H1 (cell line): ENCODE data around the gene LPP. TPM values are rescaled to one million over a fixed set of nuclear protein-coding genes. Genes with fewer than 3 reads are reported as not detected.

Source experiments
- CTCF ChIA-PET: fragments of 300-600 bp; sonication (Branson Sonifier 250); formaldehyde crosslinking; loops from one replicate; lab custom pipeline; 2021; ENCODE audit not compliant: partially characterized antibody; lab: Charles Lee
- POLR2A ChIA-PET: fragments of 300-600 bp; sonication (Branson Sonifier 250); formaldehyde crosslinking; loops from one replicate; lab custom pipeline; 2021; ENCODE audit warnings: inconsistent platforms; ENCODE audit not compliant: partially characterized antibody; lab: Charles Lee
- DNase-seq, 2 experiments: peaks; one replicate each; pipeline versions ENCODE4 v3.0.0 to v3.0.0-alpha.2; 2010 to 2022; ENCODE audit warnings: low spot score in 2 of 2, low read depth in 1 of 2, mixed read lengths in 1 of 2
- FAIRE-seq: peaks from 2 replicates; lab custom pipeline; 2011; peaks lifted over from hg19 to GRCh38; lab: Jason Lieb, UNC
- H2AFZ ChIP-seq: 2 replicates; pipeline ENCODE4 v1.8.1; 2012; ENCODE audit warnings: low read length, inconsistent platforms
- H2AK5ac ChIP-seq: 2 replicates; pipeline ENCODE4 v1.6.1; 2013; ENCODE audit warnings: low read depth, low read length
- H2BK120ac ChIP-seq: replicated peaks from 2 replicates; pipeline ENCODE3; 2013; ENCODE audit warnings: low read depth, low read length, inconsistent platforms
- H2BK12ac ChIP-seq: 2 replicates; pipeline ENCODE4 v1.6.1; 2013; ENCODE audit warnings: low read depth, low read length
- H2BK15ac ChIP-seq: 2 replicates; pipeline ENCODE4 v1.6.1; 2013; ENCODE audit warnings: low read length
- H2BK20ac ChIP-seq: 2 replicates; pipeline ENCODE4 v1.6.1; 2013; ENCODE audit warnings: low read length
- H2BK5ac ChIP-seq: 2 replicates; pipeline ENCODE4 v1.6.1; 2013; ENCODE audit warnings: low read depth, low read length
- H3K14ac ChIP-seq: 2 replicates; pipeline ENCODE4 v1.6.1; 2013; ENCODE audit warnings: inconsistent platforms; ENCODE audit not compliant: insufficient read length
- H3K18ac ChIP-seq: 2 replicates; pipeline ENCODE4 v1.6.1; 2013; ENCODE audit warnings: low read length; ENCODE audit errors: extremely low read depth
- H3K23ac ChIP-seq: 2 replicates; pipeline ENCODE4 v1.6.1; 2013; ENCODE audit warnings: inconsistent platforms; ENCODE audit not compliant: insufficient read length
- H3K23me2 ChIP-seq: 2 replicates; pipeline ENCODE4 v1.6.1; 2013; ENCODE audit warnings: low read depth, low read length
- H3K27ac ChIP-seq: 2 replicates; pipeline ENCODE4 v1.6.1; 2011; ENCODE audit warnings: low read depth, low read length, inconsistent platforms
- H3K27me3 ChIP-seq, 4 experiments: replicated peaks in 1 of 4; 1 replicate in 1 of 4; 2 replicates in 3 of 4; pipeline versions ENCODE4 v1.6.1 to v1.8.1; 2011 to 2013; ENCODE audit warnings: low read length in 3 of 4, mild to moderate bottlenecking in 3 of 4, inconsistent platforms in 2 of 4, mixed read lengths in 2 of 4, moderate library complexity in 1 of 4; ENCODE audit not compliant: control insufficient read depth in 3 of 4, insufficient read depth in 3 of 4; ENCODE audit errors: extremely low read depth in 1 of 4
- H3K36me3 ChIP-seq, 4 experiments: 2 replicates each; pipeline versions ENCODE4 v1.6.1 to v1.8.1; 2011 to 2013; ENCODE audit warnings: mild to moderate bottlenecking in 4 of 4, low read length in 3 of 4, moderate library complexity in 2 of 4, control low read depth in 1 of 4, inconsistent platforms in 1 of 4; ENCODE audit not compliant: insufficient read depth in 4 of 4, control insufficient read depth in 2 of 4
- H3K4ac ChIP-seq: replicated peaks from 2 replicates; pipeline ENCODE3; 2013; ENCODE audit warnings: low read length, low read depth, mixed read lengths, inconsistent platforms; ENCODE audit not compliant: insufficient read length
- H3K4me1 ChIP-seq, 4 experiments: replicated peaks in 1 of 4; 1 replicate in 1 of 4; 2 replicates in 3 of 4; pipeline versions ENCODE4 v1.6.1 to v1.8.1; 2011 to 2013; ENCODE audit warnings: low read length in 3 of 4, inconsistent platforms in 2 of 4, mixed read lengths in 1 of 4; ENCODE audit not compliant: insufficient read depth in 4 of 4, control insufficient read depth in 3 of 4
- H3K4me2 ChIP-seq, 2 experiments: 2 replicates each; pipeline versions ENCODE4 v1.6.1 to v1.8.1; 2011 to 2013; ENCODE audit warnings: low read depth in 2 of 2, low read length in 2 of 2, control low read depth in 1 of 2, inconsistent platforms in 1 of 2, mild to moderate bottlenecking in 1 of 2; ENCODE audit not compliant: insufficient read depth in 1 of 2
- H3K4me3 ChIP-seq, 4 experiments: fragments of 200-600, 300-600 bp in 1 of 4; sonication (generic), shearing (Covaris generic), sonication (Bioruptor Twin) in 1 of 4; 2 replicates each; pipeline versions ENCODE4 v1.5.1 to v1.8.1; 2011 to 2016; ENCODE audit warnings: low read length in 4 of 4, low read depth in 3 of 4, control low read depth in 2 of 4, inconsistent platforms in 2 of 4, mild to moderate bottlenecking in 2 of 4, mixed read lengths in 1 of 4, moderate library complexity in 1 of 4; ENCODE audit not compliant: insufficient read depth in 2 of 4; ENCODE audit errors: extremely low read depth in 1 of 4
- H3K56ac ChIP-seq: replicated peaks from 2 replicates; pipeline ENCODE3; 2013; ENCODE audit warnings: low read depth, mild to moderate bottlenecking, mixed read lengths, low read length, inconsistent platforms; ENCODE audit not compliant: insufficient read length
- H3K79me1 ChIP-seq: 2 replicates; pipeline ENCODE4 v1.6.1; 2013; ENCODE audit warnings: low read depth, low read length, control low read depth
- H3K79me2 ChIP-seq, 2 experiments: 2 replicates each; pipeline versions ENCODE4 v1.6.1 to v1.8.1; 2012 to 2013; ENCODE audit warnings: low read length in 2 of 2, mild to moderate bottlenecking in 2 of 2, inconsistent platforms in 1 of 2; ENCODE audit not compliant: insufficient read depth in 2 of 2, control insufficient read depth in 1 of 2
- H3K9ac ChIP-seq, 4 experiments: replicated peaks in 1 of 4; 1 replicate in 1 of 4; 2 replicates in 3 of 4; pipeline versions ENCODE4 v1.6.1 to v1.8.1; 2011 to 2013; ENCODE audit warnings: low read depth in 3 of 4, low read length in 3 of 4, control low read depth in 2 of 4, mild to moderate bottlenecking in 2 of 4, moderate library complexity in 2 of 4, inconsistent platforms in 1 of 4; ENCODE audit errors: extremely low read depth in 1 of 4
- H3K9me3 ChIP-seq, 2 experiments: 2 replicates each; pipeline versions ENCODE4 v1.6.1 to v1.8.1; 2012 to 2013; ENCODE audit warnings: mild to moderate bottlenecking in 2 of 2, moderate library complexity in 2 of 2, control low read depth in 1 of 2, inconsistent platforms in 1 of 2, low read depth in 1 of 2, low read length in 1 of 2, mixed read lengths in 1 of 2; ENCODE audit not compliant: insufficient read depth in 2 of 2
- H4K20me1 ChIP-seq, 2 experiments: replicated peaks in 1 of 2; 2 replicates each; pipeline versions ENCODE3 to v1.8.1; 2011 to 2013; ENCODE audit warnings: inconsistent platforms in 2 of 2, low read length in 2 of 2, mild to moderate bottlenecking in 1 of 2; ENCODE audit not compliant: insufficient read depth in 2 of 2, control insufficient read depth in 1 of 2
- H4K5ac ChIP-seq: 2 replicates; pipeline ENCODE4 v1.6.1; 2013; ENCODE audit warnings: low read length, low read depth, mixed read lengths, inconsistent platforms; ENCODE audit not compliant: insufficient read length
- H4K8ac ChIP-seq: 2 replicates; pipeline ENCODE4 v1.8.0; 2013; ENCODE audit warnings: mild to moderate bottlenecking, moderate library complexity, low read length, inconsistent platforms; ENCODE audit not compliant: insufficient read depth; ENCODE audit errors: extremely low read depth
- H4K91ac ChIP-seq: replicated peaks from 2 replicates; pipeline ENCODE3; 2013; ENCODE audit warnings: low read length, mixed read lengths, inconsistent platforms; ENCODE audit not compliant: insufficient read length
- POLR2AphosphoS5 ChIP-seq: IDR thresholded peaks from 2 replicates; pipeline ENCODE4 v1.6.1; 2011; ENCODE audit warnings: low read depth, low read length
- SIRT6 ChIP-seq: IDR thresholded peaks from one replicate; pipeline ENCODE4 v1.7.1; 2012; ENCODE audit warnings: low read length, inconsistent platforms
- WGBS, 2 experiments: shearing (Covaris generic) in 1 of 2; methylation state at CpG; one replicate each; pipeline versions ENCODE4 v1.1.6 to v1.1.7; 2013 to 2015; ENCODE audit warnings: low lambda C conversion rate in 2 of 2, mixed read lengths in 2 of 2, inconsistent platforms in 1 of 2, low coverage in 1 of 2, missing lambda C conversion rate in 1 of 2; ENCODE audit not compliant: insufficient replicate concordance in 2 of 2, insufficient coverage in 1 of 2, insufficient read length in 1 of 2; ENCODE audit errors: extremely low coverage in 1 of 2, missing lambda C conversion rate in 1 of 2; 5-methylcytosine and 5-hydroxymethylcytosine counted together
- polyA plus RNA-seq, 7 experiments: library from polyadenylated mRNA; depleted of rRNA in 3 of 7; stranded (reverse) in 5 of 7; unstranded in 2 of 7; fragments of >200 nt in 5 of 7; fragments of 200-250 nt in 2 of 7; gene quantifications; 1 replicate in 5 of 7; 2 replicates in 1 of 7; 4 replicates in 1 of 7; pipeline versions ENCODE4 v1.2.1 to v1.2.3, GENCODE V29; 2011 to 2013; ENCODE audit warnings: missing spikeins in 2 of 7, mixed read lengths in 2 of 7
- total RNA-seq: library from RNA; stranded (reverse); fragmentation: NEBNext Ultra II Directional; extraction: Animal tissue kit (Norgen Biotek cat#: 25700); gene quantifications from 2 replicates; pipeline ENCODE4 v1.2.1, GENCODE V29; 2021

LPP gene
- total and polyA plus RNA-seq, 2 of the 8 experiments (the other 6 are each of a cell fraction or from before 2014, with no cell fraction given), result 10.0 to 53.3 TPM

- Histone ChIP-seq H3K4me2 (no peak overlapping the region), H3K9ac (no peak overlapping the region), H4K91ac (no peak overlapping the region), H3K18ac (no peak overlapping the region), H2BK5ac (no peak overlapping the region), H2AFZ (no peak overlapping the region), H3K4me1 (peaks cover 4 to 10% (median 6%) of the 10 kb centered on the region in 4 experiments; a peak in 6 of 7 replicates), H3K36me3 (no peaks in the 10 kb centered on the region), H3K56ac (no peak overlapping the region), H4K8ac (no peak overlapping the region), H3K4ac (no peak overlapping the region), H3K4me3 (no peak overlapping the region), H3K27me3 (no peaks in the 10 kb centered on the region), H3K79me1 (peaks cover 9% of the 10 kb centered on the region; the same call in 1 of the 2 replicates), H4K20me1 (peaks cover 0 to 1% of the 10 kb centered on the region in 2 experiments), H2AK5ac (peak overlapping the region; percentile 29; the same call in 1 of the 2 replicates), H3K23ac (no peak overlapping the region), H2BK12ac (no peak overlapping the region), H4K5ac (no peak overlapping the region), H3K9me3 (no peaks in the 10 kb centered on the region), H2BK120ac (no peak overlapping the region), H2BK20ac (no peak overlapping the region), H3K27ac (no peak overlapping the region), H2BK15ac (no peak overlapping the region), H3K23me2 (peaks cover 13% of the 10 kb centered on the region; the same call in 1 of the 2 replicates), H3K14ac (no peak overlapping the region), H3K79me2 (peaks cover 0 to 65% of the 10 kb centered on the region in 2 experiments; a peak in 3 of 4 replicates)
- POLR2A ChIA-PET, result interaction anchor here (1.4 kb wide), 1 partner anchor 25 kb away, joined by 6 read pairs; no protein-coding TSS in a partner anchor
- 92% methylated on average over 6 of the region's 6 CpGs; no CpG with 5 or more reads in 1 of the 2 experiments for whole genome bisulfite sequencing, 2 experiments
- TF ChIP-seq POLR2AphosphoS5, result peak; percentile 23; the same call in 1 of the 2 replicates
- TF ChIP-seq SIRT6, result no peak
- DNase-seq, result no peak
- FAIRE-seq, result no peak
- CTCF ChIA-PET, result interaction anchor here (1.0 kb wide), 1 partner anchor 122 kb away, joined by 3 read pairs; no protein-coding TSS in a partner anchor
Observed at GRCh38 chr3:188157407-188157806, 3.5 kb downstream of the LPP start.
